CD4-positive, alpha-beta T cell treated with Interleukin-6 at 100 ng/mL for 8 hours (primary cell): ENCODE measurements around the gene SH3PXD2B.
"Not testable (repeated sequence)": the region's sequence is repeated elsewhere in the genome, so short reads cannot be mapped to it uniquely, and the experiment has no call there.

Source experiments
- DNase-seq: peaks from one replicate; pipeline ENCODE4 v3.0.0-alpha.2; 2020; ENCODE audit warnings: mixed read lengths, low spot score

SH3PXD2B gene

DNA sequence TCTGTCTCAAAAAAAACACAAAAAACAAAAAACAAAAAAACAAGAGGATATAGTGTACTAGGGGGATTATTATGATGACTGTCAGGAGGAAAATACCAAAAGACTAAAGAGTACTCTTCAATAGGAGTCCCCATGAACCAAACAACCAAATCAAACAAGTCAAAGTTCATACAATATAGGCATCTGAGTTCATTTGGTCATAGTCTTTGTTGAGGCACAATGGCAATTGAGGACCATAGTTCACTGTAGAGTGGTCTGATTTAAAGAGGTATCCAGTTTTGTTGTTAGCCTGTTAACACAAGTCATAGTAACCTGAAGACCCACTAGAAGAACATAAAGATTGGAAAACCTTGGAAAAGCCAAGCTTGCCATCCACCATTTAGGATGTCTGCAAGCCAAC is 159.5 kb downstream of the SH3PXD2B start:
- DNase-seq = no peak

DNA sequence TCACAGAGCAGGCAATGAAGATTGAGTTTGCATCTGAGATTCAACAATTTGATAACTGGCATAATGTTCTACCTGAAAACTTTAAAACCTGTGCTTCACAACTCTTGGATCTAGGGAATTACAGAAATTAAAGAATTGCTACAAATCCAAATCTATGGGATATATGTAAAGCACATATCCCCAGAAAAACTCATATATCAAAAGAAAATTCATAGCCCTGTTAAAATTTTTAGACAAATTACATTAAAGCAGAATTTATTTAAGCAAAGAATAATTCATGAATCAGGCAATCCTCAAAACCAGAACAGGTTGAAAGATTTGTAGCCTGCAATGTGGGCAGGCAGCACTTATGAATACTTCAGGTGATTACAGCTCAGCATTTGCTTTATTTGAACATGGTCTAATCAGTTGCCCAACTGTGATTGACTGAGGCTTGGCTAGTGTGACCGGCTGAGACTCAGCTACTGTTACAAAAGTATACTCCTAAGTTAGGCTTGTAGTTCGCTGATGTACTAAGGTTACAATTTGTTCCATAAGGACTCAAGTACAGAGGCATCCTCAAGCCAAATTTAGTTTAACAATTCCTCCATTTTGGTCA is 160.5 kb downstream of the SH3PXD2B start:
- DNase-seq = no peak

DNA sequence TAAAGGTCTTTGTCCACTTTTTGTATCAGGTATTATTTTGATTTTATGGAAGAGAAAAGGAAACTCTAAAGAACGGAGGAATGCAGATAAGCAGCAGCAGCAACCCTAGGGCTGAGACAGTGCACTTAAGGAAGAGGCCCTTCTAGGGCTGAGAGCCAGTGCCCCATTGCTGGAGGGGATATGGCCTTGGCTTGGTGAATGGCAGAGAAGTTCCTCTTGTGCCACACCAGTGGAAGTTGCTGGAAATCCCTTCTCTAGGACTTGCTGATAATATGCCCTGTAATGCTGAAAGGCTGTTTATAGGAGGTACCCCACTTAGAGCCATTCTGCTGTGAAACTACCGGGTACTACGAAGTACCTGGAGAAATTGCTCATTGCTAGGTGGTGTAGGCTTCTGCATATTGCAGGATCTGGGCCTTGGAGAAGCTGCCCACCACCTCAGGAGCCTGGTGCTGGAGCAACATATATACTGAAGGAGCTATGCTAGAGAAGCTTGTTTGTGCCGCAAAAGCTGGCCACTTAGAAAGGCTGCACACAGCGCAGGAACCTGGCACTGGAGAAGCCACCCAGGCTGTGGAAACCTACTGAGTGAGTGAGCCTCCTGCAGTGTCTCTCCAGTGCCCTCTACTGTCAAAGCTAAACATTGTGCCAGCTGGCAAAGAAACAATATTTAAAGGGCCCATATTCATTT is 161.1 kb downstream of the SH3PXD2B start:
- DNase-seq = peak; percentile 72

DNA sequence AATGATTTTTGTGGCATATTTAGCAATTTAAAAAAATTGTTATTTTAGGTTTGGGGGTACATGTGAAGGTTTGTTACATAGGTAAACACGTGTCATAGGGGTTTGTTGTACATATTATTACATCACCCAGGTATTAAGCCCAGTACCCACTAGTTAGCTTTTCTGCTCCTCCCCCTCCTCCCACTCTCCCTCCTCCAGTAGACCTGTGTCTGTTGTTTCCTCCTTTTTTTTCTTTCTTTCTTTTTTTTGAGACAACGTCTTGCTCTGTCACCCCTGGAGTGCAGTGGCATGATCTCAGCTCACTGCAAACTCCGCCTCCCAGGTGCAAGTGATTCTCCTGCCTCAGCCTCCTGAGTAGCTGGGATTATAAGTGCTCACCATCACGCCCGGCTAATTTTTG is 162.5 kb downstream of the SH3PXD2B start:
- not testable (repeated sequence) for DNase-seq

DNA sequence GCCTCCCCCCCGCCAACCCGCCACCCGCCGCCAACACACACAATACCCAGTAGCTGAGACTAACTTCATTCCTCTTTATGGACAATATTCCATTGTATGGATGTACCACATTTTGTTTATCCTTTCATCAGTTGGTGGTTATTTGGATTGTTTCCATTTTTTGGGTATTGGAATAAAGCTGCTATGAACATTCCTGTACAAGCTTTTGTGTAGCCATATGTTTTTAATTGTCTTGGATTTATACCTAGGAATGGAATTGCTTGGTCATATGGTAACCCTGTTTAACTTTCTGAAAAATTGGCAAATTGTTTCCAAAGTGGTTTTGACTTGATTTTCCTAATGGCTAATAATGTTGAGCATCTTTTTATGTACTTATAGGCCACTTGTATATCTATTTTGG is 165.9 kb downstream of the SH3PXD2B start:
- no peak for DNase-seq

DNA sequence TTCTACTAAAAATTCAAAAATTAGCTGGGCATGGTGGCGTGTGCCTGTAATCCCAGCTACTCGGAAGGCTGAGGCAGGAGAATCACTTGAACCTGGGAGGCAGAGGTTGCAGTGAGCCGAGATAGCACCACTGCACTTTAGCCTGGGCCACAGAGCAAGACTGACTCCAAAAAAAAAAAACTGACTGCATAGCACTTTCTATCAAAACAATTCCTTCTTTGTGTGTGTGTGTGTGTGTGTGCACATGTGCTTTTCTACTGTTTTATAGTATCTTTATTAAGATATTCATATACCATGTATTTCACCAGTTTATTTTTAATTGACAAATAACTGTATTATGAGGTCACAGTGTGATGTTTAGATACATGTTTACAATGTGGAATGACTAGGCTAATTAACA is 167.2 kb downstream of the SH3PXD2B start:
- DNase-seq = not testable (repeated sequence)

DNA sequence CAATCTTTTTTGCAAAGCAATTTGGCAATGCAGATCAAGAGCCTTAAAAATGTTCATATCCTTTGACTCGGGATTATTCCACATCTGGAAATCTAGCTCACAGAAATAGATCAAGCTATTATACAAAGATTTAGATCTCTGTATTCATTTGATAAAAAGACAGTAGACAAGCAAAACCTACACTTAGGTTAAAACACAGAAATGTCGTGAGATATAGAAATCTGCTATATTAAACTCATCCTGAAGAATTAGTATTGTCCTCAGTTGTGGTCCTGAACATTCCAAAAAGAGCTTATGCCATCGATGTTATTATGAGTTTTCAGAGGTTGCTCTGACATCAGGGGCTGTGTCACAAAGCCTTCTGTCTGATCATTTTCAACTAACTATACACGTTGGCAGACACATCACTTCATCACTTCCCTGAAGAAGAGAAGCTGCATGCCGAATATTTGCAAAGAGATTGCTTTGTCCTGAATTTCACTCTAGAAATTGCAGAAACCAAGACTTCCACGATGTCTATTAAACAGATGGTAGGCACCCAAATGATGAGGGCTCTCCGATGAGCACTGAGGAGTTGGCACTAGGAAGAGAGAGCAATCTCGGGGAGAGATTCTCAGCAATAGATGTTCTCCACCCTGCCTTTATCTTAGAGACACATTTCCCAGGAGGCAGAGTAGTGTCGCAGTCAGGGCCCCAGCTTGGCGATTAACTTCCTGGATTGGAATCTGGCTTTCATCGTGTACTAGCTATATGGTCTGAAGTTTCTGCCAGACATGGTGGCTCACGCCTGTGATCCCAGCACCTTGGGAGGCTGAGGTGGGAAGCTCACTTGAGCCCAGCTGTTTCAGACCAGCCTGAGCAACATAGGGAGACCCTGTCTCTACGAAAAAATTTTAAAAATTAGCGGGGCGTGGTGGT is 168.8 kb downstream of the SH3PXD2B start:
- DNase-seq = no peak

DNA sequence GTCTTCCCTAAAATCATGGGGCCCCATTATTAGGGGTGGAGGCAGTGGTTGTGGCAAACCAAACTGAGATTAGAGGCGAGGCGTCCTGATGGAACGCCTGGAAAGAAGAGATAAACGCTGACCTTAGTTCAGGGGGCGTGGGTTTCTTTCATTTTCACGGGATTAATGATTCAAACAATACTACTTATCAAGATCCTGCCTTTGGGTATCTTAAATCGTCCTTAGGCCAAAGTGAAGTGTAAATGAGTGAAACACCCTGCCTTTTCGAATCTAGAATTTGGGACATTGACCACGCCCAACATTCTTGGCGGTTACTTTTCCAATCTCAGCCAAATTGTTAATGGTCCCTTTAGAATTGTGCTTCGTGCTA is 169.7 kb downstream of the SH3PXD2B start:
- DNase-seq = no peak

DNA sequence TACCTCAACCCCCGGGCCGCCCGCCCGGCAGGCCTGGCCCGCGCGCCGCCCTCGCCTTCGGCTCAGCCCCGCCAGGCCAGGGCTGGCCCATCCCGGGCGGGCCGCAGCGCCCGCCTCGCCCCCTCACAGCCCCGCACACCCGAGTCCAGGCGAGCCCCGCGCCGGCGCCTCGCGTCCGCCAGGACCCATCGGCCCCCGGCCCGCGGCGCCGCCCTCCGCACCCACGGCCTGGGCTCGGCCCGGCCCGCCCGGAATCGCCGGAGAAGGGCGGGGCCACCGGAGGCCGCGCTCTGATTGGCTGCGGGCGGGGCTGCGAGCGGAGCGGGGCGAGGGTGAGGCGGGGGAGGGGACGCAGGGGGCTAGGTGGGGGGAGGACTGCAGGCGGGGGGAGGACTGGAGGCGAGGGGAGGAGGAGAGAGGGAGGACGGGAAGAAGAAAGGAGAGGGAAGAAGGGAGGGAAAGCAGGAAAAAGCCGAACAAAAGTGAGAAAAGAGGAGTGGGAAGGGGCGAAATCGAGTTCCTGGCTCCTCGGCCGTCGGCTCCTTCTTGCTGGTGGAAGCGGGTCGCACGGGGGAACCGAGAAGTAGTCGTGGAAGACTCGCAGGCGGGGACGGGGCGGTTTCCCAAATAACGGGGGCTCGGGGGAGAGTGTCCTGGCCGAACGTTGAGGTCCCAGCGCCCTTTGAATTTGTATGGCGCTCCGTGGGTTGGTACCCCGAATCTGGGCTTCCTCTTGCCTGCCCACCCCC is 170.3 kb downstream of the SH3PXD2B start:
- peak; percentile 66 for DNase-seq

DNA sequence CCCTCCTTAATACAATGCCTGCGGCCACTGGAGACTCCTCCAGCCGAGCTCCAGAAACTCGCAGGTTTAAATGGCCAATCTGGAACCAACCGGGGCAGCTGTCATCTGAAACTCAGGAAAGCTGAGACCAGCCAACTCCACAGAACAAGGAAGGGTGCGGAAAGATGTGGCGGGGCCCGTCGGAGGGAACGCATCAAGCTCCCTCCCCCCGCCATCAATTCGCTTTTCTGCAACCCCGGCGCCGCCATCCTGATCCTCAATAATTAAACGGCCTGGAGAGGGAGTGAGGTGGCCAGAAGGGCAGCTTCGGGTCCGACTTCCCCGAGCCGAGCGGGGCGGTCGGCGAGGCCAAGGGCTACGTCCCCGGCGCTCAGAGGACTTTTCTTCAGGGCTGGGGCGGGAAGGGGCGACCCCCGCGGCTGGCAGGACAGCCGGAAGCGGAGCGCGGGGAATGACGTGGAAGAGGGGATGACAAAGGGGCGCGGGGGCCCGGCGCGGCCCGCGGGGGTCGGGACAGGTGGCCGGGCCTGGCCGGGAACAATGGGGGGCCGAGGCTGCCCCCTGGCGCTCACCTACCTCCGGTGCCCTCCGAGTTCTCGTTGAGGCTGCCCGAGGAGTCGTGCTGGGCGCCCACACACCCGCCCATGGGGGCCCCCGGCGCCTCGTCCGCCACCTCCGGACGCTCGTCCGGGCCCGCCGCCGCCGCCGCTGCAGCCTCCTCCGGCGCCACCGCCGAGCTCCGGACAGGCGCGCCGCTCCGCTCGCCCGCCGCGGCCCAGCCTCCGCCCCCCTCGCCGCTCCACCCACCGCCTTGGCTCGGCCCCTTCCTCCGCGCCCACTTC is 171.1 kb downstream of the SH3PXD2B start, which contains the start of gene UBTD2:
Gene UBTD2, minus strand, starts transcription at position 745 of the 842 bp plus-strand sequence. Its CDS starts 99 bp downstream, at position 646.
- peak; percentile 60 for DNase-seq

DNA sequence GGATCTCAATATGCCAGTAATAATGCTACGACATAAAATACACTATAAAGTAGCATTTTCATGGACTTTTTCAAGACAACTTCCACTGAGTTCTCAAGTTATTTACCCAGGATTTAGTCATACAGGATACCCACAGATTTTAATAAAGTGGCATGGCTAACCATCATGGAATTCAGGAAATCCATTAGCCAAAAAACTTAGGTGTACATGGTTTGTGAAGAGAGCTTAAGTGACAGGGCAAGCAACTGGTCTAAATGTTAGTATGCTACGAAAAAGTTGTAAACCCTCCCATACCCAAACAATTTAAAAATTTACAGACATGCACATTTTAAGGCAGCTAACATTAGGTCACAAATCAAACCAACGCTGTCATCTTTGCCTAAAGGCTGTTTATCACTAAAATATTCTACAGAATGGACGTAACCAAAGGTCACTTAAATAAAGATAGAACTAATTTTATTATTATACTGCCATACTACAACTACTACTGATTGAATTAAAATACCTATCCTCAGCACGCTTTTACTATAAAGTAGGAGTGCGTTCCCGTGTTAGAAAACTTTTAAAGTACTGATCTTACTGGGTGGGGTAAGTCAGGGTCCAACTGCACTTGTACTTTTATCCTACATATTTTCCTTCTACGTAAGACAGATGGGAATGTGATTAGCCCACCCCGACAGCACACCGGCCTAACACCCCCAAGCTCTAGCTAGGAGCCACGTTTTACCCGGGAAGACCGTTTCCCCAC is 171.9 kb downstream of the SH3PXD2B start:
- no peak for DNase-seq

DNA sequence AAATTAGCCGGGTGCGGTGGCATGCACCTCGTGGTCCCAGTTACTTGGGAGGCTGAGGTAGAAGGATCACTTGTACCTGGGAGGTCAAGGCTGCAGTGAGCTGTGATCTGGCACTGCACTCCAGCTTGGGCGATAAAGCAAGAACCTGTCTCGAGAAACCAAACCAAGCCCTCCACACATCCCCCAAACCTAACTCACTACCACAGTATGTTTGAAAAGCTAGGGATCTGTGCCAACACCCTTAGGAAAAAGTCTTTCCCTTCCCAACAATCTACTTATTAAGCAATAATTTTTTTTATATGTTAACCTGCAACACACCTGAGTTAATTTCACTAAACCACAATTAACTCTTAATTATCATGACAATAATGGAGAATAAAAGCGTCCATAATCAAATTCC is 173.0 kb downstream of the SH3PXD2B start:
- no peak for DNase-seq

DNA sequence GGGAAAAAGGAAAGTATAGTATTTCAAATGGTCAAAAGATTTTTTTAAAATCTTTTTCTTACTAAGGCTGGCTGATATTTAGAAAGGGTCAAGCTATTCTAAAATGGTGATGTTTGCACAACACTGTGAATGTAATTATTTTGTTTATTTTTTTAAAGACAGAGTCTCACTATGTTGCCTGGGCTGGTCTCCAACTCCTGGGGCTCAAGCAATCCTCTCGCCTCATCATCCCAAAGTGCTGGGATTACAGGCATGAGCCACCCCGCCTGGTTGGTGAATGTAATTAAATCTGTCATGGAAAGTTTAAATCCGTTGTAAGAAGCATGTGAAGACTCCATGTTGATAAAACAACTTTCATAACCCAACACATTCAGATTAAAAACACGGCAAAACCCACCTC is 173.4 kb downstream of the SH3PXD2B start:
- DNase-seq = no peak

DNA sequence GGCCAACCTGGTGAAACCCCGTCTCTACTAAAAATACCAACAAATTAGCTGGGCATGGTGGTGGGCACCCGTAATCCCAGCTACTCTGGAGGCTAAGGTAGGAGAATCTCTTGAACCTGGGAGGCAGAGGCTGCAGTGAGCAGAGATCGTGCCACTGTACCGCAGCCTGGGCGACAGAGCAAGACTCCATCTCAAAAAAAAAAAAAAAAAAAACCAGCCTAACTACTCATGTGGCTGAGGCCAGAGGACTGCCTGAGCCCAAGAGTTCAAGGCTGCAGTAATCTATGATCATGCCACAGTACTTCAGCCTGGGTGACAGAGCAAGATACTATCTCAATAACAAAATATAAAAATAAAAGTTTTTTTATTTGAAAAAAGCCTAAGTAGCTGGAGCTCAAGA is 174.0 kb downstream of the SH3PXD2B start:
- DNase-seq = no peak

DNA sequence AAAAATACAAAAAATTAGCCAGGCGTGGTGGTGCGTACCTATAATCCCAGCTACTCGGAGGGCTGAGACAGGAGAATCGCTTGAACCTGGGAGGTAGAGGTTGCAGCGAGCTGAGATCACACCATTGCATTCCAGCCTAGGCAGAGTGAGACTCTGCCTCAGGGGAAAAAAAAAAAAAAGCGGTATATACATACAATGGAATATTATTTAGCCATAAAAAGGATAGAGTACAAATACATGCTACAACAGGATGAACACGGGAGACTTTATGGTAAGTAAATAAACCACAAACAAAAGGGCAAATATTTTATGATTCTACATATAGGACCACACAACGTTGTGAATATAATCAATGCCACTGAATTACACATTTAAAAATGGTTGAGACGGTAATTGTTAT is 176.0 kb downstream of the SH3PXD2B start:
- DNase-seq = no peak

DNA sequence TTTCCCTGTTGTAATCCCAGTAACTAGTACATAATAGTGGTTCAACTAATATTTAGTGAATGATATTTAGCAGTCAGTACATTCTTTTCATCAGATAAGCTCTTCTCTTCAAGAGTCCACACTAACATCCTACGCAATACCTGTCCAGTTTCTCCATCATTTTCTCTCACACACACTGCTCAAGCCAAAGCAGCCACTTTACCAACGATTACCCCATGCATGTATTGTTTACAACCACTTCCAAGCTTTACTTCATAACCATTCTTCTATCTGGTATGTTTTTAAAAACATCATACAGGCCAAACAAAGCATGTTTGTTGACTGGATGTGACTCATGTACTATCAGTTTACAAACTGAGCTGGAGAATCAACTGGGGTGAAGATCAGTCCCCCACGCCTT is 178.1 kb downstream of the SH3PXD2B start:
- DNase-seq = no peak
